ENCODE data around the gene B9D2. TPM values are rescaled to one million over a fixed set of nuclear protein-coding genes. Genes with fewer than 3 reads are reported as not detected.

Gene B9D2
- total RNA-seq, 1 donor from 2014 or later = 4.6 TPM

DNA sequence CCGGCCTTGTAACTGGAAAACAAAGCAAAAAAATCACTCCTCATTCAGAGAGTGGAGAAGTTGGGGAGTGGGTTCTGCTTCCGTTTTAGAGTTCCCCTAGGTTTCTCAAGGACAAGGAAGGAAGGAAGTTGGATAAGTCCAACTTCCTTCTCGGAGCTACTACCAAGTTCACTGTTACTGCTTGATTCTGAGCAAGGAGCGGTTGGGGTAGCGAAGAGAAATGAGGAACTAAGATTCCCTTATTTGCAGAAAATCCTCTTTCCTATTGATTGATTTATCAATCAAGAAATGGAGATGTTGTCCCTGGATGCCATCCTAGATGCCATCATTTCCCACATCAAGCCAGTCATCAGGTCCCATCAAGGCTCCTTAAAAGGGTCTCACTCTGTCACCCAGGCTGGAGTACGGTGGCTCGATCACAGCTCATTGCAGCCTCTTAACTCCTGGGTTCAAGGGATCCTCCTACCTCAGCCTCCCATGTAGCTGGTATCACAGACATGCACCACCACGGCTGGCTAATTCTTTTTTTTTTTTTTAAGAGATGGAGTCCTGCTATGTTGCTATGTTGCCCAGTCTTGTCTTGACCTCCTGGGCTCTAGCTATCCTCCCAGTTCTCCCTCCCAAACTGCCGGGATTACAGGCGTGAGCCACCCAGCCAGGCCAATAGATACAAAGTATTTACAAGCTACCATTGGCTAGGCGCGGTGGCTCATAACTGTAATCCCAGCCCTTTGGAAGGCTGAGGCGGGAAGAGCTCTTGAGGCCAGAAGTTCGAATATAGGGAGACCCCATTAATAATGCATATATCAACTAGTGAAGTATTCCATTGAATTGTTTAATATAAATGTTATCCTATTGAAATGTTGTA is 809 bp upstream of the B9D2 start:
- Mint-ChIP-seq H3K36me3 (ENCODE audit: unreplicated experiment) (no peaks in the 10 kb centered on the region), H3K9me3 (ENCODE audit: unreplicated experiment) (no peaks in the 10 kb centered on the region), H3K4me1 (ENCODE audit: unreplicated experiment) (peaks cover 25% of the 10 kb centered on the region), H3K27me3 (ENCODE audit: unreplicated experiment) (no peaks in the 10 kb centered on the region), H3K4me3 (ENCODE audit: unreplicated experiment) (peak overlapping the region; percentile 88), H3K27ac (ENCODE audit: unreplicated experiment) (peak overlapping the region; percentile 100)
- DNase-seq (ENCODE audit: extremely low spot score, unreplicated experiment) = no peak
- TF ChIP-seq, protein P1, sequence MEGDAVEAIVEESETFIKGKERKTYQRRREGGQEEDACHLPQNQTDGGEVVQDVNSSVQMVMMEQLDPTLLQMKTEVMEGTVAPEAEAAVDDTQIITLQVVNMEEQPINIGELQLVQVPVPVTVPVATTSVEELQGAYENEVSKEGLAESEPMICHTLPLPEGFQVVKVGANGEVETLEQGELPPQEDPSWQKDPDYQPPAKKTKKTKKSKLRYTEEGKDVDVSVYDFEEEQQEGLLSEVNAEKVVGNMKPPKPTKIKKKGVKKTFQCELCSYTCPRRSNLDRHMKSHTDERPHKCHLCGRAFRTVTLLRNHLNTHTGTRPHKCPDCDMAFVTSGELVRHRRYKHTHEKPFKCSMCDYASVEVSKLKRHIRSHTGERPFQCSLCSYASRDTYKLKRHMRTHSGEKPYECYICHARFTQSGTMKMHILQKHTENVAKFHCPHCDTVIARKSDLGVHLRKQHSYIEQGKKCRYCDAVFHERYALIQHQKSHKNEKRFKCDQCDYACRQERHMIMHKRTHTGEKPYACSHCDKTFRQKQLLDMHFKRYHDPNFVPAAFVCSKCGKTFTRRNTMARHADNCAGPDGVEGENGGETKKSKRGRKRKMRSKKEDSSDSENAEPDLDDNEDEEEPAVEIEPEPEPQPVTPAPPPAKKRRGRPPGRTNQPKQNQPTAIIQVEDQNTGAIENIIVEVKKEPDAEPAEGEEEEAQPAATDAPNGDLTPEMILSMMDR (IDR thresholded peaks at IDR 0.05) = no peak

GRCh38 chr19:41363371-41363752 is 587 bp downstream of the B9D2 start:
- Mint-ChIP-seq H3K27me3 (ENCODE audit: unreplicated experiment) (no peaks in the 10 kb centered on the region), H3K27ac (ENCODE audit: unreplicated experiment) (peak overlapping the region; percentile 100), H3K4me3 (ENCODE audit: unreplicated experiment) (peak overlapping the region; percentile 88), H3K4me1 (ENCODE audit: unreplicated experiment) (peaks cover 25% of the 10 kb centered on the region), H3K9me3 (ENCODE audit: unreplicated experiment) (no peaks in the 10 kb centered on the region), H3K36me3 (ENCODE audit: unreplicated experiment) (no peaks in the 10 kb centered on the region)
- TF ChIP-seq, protein P1 (IDR thresholded peaks at IDR 0.05) = no peak
- DNase-seq (ENCODE audit: extremely low spot score, unreplicated experiment) = no peak

GRCh38 chr19:41362143-41362847 is 1.7 kb downstream of the B9D2 start:
- Mint-ChIP-seq H3K27me3 (ENCODE audit: unreplicated experiment) (no peaks in the 10 kb centered on the region), H3K4me1 (ENCODE audit: unreplicated experiment) (peaks cover 18% of the 10 kb centered on the region), H3K9me3 (ENCODE audit: unreplicated experiment) (no peaks in the 10 kb centered on the region), H3K27ac (ENCODE audit: unreplicated experiment) (no peak overlapping the region), H3K36me3 (ENCODE audit: unreplicated experiment) (no peaks in the 10 kb centered on the region), H3K4me3 (ENCODE audit: unreplicated experiment) (peak overlapping the region; percentile 5)
- TF ChIP-seq, protein P1 (IDR thresholded peaks at IDR 0.05) = no peak
- no peak for DNase-seq (ENCODE audit: extremely low spot score, unreplicated experiment)

DNA sequence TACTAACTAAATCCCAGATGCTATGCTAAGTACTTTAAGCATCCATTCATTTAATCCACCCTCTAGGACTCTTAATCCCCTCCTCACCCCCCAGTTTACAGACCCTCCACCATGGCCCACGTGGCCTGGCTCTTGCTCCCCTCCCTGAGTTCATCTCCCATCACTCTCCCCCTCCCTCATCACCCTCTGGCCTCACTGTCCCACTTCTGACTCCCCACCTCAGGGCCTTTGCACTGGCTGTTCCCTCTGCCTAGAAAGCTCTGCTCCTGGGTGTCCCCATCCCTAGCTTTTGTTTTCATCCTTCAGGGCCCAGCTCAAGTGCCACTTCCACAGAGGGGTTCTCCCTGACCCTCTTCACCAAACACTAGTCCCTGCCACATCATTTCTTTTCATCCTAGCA is 4.2 kb downstream of the B9D2 start:
- H3K27ac Mint-ChIP-seq (ENCODE audit: unreplicated experiment) = no peak overlapping the region
- no peaks in the 10 kb centered on the region for H3K9me3 Mint-ChIP-seq (ENCODE audit: unreplicated experiment)
- H3K4me3 Mint-ChIP-seq (ENCODE audit: unreplicated experiment) = no peak overlapping the region
- H3K36me3 Mint-ChIP-seq (ENCODE audit: unreplicated experiment) = no peaks in the 10 kb centered on the region
- H3K27me3 Mint-ChIP-seq (ENCODE audit: unreplicated experiment) = no peaks in the 10 kb centered on the region
- TF ChIP-seq, protein P1 (IDR thresholded peaks at IDR 0.05) = no peak
- DNase-seq (ENCODE audit: extremely low spot score, unreplicated experiment) = no peak
- peaks cover 14% of the 10 kb centered on the region for H3K4me1 Mint-ChIP-seq (ENCODE audit: unreplicated experiment)

DNA sequence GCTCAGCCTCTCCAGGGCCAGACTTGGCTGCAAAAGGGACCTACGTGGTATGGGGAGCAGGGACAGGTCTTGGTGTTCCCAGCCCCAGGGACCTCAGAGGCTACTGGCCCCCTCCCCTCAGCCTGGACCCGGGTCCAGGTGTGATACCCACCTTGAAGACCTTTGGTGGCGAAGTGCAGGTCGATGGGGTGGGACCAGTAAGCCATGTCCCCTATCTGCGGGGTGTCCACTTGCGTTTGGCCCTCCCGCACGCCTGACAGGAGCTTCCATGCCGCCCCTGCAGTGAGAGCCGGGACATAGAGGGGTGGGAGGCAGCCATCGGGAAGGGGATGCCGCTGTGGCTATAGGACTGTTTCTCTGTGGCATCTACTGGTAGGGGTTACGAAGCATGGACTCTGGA is 6.2 kb downstream of the B9D2 start:
- TF ChIP-seq, protein P1 (IDR thresholded peaks at IDR 0.05) = no peak
- Mint-ChIP-seq H3K4me3 (ENCODE audit: unreplicated experiment) (no peak overlapping the region), H3K36me3 (ENCODE audit: unreplicated experiment) (no peaks in the 10 kb centered on the region), H3K27ac (ENCODE audit: unreplicated experiment) (no peak overlapping the region), H3K4me1 (ENCODE audit: unreplicated experiment) (peaks cover 6% of the 10 kb centered on the region), H3K9me3 (ENCODE audit: unreplicated experiment) (no peaks in the 10 kb centered on the region), H3K27me3 (ENCODE audit: unreplicated experiment) (no peaks in the 10 kb centered on the region)
- no peak for DNase-seq (ENCODE audit: extremely low spot score, unreplicated experiment)

Data from osteocyte (in vitro differentiated cells).